ENCODE measurements around the gene ZNF746.

DNA sequence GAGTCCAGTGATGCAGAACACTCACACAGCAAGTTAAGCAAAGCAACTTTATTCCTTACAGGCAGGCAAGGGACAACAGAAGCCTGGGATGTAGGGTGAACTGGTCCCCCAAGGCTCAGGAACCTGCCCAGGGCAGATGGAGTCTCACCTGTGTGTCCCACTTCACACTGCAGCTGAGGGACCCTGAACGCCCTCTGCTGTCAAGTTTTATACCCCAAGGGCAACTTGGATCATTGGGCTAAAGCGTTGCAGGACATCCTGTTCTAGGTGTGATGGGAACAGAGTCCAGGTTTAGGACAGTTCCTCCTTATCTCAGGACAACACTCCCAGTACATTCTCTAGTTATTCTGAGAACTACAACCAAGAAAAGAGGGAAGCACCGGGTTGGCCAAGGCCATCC, 49.5 kb upstream of the ZNF746 start:
- no peak for TF ChIP-seq POLR2A (IDR thresholded peaks at IDR 0.05)
- TF ChIP-seq, protein P1, sequence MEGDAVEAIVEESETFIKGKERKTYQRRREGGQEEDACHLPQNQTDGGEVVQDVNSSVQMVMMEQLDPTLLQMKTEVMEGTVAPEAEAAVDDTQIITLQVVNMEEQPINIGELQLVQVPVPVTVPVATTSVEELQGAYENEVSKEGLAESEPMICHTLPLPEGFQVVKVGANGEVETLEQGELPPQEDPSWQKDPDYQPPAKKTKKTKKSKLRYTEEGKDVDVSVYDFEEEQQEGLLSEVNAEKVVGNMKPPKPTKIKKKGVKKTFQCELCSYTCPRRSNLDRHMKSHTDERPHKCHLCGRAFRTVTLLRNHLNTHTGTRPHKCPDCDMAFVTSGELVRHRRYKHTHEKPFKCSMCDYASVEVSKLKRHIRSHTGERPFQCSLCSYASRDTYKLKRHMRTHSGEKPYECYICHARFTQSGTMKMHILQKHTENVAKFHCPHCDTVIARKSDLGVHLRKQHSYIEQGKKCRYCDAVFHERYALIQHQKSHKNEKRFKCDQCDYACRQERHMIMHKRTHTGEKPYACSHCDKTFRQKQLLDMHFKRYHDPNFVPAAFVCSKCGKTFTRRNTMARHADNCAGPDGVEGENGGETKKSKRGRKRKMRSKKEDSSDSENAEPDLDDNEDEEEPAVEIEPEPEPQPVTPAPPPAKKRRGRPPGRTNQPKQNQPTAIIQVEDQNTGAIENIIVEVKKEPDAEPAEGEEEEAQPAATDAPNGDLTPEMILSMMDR (IDR thresholded peaks at IDR 0.05), result no peak

All from adrenal gland (tissue), 5 donors.